Astrocyte of the cerebellum (primary cell): Measurements from ENCODE around the gene DSCAML1.

ENCODE experiments used
- DNase-seq: peaks from one replicate; pipeline ENCODE4 v3.0.0-alpha.2; 2011; ENCODE audit warnings: low read depth
- H3K4me3 ChIP-seq: 2 replicates; pipeline ENCODE4 v1.5.1; 2011; ENCODE audit warnings: mild to moderate bottlenecking, low read depth, low read length, moderate library complexity
- in situ Hi-C: cut with HindIII; loops from 2 replicates; pipeline ENCODE4 v1.10.0; 2017; ENCODE audit warnings: low sequenced_read_pairs
- TF ChIP-seq, protein P1 (sequence below): IDR thresholded peaks from 2 replicates; pipeline ENCODE4 v1.5.1; 2012; ENCODE audit warnings: low read length, low read depth, moderate library complexity, mild to moderate bottlenecking; ENCODE audit errors: missing control alignments

DSCAML1 gene

DNA sequence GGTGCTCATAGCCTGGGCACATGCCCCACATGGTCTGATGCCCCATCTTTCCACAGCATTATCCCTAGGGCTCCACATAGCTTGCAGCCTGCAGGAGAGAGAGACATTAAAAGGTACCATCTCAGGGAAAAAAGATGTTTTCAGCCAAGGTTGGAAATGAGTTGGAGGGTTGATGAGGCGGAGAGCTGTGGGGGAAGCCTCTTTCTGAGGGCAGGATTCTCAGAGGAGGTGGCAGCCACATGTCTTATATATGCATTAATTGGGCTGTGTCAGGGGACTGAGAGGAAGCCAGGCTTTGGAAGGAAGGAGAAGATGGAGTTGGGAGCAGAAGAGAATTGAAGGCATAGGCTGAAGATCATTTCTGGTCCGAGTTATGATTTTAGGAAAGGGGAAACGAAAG lies 411.5 kb downstream of the DSCAML1 start:
- DNase-seq = no peak
- in situ Hi-C loops = no loop called here
- no peak overlapping the region for H3K4me3 ChIP-seq
- TF ChIP-seq, protein P1, sequence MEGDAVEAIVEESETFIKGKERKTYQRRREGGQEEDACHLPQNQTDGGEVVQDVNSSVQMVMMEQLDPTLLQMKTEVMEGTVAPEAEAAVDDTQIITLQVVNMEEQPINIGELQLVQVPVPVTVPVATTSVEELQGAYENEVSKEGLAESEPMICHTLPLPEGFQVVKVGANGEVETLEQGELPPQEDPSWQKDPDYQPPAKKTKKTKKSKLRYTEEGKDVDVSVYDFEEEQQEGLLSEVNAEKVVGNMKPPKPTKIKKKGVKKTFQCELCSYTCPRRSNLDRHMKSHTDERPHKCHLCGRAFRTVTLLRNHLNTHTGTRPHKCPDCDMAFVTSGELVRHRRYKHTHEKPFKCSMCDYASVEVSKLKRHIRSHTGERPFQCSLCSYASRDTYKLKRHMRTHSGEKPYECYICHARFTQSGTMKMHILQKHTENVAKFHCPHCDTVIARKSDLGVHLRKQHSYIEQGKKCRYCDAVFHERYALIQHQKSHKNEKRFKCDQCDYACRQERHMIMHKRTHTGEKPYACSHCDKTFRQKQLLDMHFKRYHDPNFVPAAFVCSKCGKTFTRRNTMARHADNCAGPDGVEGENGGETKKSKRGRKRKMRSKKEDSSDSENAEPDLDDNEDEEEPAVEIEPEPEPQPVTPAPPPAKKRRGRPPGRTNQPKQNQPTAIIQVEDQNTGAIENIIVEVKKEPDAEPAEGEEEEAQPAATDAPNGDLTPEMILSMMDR = no peak

DNA sequence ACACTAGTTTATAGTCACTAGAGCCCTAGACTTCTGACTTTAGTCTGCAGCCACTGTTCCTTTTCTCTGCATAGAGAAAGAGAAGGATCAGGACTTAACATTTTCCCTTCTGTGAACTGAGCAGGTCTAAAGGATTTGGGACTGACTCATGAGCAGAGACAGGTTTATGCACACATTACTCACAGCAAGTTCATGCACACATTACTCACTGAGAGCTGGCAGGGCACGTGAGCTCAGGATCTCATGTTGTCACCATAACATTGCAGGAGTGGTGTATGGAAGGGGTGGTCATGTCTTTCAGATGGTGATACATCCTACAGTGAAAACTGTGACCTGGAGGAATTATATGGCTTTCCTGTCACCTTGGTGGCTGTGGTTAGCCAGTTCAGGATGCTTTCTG lies 413.0 kb downstream of the DSCAML1 start:
- DNase-seq = peak; percentile 29
- TF ChIP-seq, protein P1 = no peak
- in situ Hi-C loops = no loop called here
- H3K4me3 ChIP-seq = no peak overlapping the region

DNA sequence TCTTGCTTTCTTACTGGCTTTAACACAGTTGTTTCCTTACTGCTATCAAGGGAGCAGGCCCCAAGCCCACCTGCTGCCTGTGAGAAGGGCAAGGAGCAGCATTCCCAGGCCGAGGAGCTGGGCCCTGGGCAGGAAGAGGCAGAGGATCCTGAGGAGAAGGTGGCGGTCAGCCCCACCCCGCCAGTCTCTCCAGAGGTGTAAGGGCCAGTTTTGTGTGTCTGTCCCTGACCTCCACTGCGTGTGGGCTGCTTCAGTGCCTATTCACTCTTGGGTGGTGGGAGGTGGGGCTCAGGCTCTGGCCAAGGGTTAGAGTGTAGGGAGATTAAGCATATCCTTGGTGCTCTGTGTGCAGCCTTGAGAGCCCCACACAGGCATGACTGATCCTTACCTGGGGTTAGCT lies 414.3 kb downstream of the DSCAML1 start:
- in situ Hi-C loops = no loop called here
- TF ChIP-seq, protein P1 = no peak
- no peak overlapping the region for H3K4me3 ChIP-seq
- no peak for DNase-seq

DNA sequence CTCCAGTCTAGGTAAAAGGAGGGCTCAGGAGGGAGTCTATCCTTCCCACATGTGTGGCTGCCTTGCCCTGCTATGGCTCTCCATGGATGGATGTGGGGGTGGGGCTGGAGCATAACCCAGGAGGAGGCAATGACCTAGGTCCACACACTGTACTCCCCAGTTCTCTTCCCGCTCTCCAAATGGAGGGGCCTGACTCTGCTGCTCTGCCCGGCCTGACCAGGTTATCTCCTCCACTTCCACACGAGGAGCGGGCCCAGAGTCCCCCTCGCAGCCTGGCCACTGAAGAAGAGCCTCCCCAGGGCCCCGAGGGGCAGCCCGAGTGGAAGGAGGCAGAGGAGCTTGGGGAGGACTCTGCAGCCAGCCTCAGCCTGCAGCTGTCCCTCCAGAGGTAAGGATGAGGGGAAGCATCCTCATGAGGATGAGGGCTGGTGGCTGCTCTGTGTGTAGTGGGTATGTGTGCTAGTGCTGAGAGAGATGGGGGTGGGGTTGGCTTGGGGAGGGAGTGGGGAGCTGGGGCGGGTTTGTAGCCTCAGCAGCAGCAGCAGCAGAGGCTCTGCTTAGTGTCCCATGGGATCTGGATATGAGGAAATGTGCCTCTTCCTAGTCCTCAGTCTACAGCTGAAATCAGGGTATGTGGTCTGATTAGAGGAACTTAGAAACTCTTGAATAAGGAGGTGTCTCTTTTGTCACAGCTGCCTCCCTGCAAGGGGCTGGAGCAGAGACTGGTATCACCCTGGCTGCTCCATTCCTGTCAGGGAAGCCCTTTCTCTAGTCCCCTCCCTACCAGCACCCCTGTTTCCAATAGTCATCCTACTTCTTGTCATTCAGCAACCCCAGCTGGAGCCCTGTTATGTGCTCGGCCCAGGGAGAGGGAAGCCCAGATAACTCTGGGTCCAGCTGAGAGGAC lies 415.3 kb downstream of the DSCAML1 start:
- in situ Hi-C loops = no loop called here
- DNase-seq = no peak
- no peak overlapping the region for H3K4me3 ChIP-seq
- TF ChIP-seq, protein P1 = no peak

DNA sequence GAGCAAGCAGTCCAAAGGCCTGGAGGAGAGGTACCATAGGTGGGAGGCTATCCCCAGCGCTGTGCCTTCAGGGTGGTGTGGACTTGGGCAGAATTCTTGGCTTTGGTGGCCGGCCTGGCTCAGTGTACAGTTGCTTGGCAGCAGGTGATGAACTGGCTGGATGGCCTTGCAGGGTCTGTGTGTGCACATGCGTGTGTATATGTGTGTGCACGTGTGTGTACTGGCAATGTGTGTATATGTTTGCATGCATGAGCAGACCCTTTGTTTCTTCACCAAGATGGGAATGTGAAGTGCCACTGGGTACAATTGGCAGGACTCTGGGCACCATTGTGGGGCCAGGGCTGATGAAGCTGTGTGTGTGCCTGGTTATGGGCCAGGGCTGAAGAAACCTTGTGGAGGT lies 416.3 kb downstream of the DSCAML1 start:
- H3K4me3 ChIP-seq = no peak overlapping the region
- TF ChIP-seq, protein P1 = no peak
- in situ Hi-C loops = no loop called here
- no peak for DNase-seq

DNA sequence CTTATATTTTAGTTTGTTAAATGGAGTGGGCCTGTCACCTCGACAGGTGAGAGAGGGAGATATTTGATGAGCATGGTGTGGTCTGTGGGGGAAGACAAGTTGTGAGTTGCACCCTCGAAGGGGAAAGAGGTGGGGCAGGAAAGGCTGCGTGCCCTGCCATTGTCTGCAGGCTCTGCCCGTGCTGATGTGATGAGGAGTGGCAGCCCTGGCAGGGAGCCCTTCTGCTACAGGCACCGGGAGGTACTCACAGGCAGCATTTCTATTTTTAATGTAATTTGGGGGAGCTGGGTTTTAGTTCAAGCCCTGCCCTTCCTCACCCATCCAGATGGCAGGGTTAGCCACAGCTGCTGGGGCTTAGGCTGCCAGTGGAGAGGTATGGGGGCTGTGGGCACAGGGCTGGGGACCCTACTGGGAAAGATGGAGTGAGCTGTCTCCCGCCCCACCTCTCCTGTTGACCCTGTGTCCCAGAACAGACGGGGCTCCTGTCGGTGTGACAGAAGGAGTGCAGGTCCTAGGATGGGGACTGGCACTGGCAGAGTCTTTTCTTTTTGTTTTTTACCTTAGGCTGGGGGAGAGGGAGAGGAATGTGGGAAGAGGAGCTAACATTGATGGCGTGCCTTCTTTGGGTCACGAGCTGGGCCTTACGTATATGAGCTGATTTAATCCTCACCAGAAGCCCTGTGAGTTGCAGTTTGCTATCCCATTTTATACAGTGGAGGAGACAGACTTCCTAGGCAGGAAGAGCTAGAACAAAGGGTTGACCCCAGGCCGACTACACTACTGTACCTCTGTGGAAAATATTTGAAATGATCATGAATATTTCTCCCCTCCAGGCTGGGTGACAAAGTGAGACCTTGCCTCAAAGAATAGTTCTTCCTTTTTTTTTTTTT lies 417.8 kb downstream of the DSCAML1 start:
- TF ChIP-seq, protein P1 = no peak
- no peak overlapping the region for H3K4me3 ChIP-seq
- in situ Hi-C loops = no loop called here
- no peak for DNase-seq
